NCI-H1417 (cell line): ENCODE results near the gene GJC2.

Experiments
- DNase-seq, 3 experiments: peaks; one replicate each; lab custom pipeline; 2025; lab: John Stamatoyannopoulos, UW

The GJC2 gene

DNA sequence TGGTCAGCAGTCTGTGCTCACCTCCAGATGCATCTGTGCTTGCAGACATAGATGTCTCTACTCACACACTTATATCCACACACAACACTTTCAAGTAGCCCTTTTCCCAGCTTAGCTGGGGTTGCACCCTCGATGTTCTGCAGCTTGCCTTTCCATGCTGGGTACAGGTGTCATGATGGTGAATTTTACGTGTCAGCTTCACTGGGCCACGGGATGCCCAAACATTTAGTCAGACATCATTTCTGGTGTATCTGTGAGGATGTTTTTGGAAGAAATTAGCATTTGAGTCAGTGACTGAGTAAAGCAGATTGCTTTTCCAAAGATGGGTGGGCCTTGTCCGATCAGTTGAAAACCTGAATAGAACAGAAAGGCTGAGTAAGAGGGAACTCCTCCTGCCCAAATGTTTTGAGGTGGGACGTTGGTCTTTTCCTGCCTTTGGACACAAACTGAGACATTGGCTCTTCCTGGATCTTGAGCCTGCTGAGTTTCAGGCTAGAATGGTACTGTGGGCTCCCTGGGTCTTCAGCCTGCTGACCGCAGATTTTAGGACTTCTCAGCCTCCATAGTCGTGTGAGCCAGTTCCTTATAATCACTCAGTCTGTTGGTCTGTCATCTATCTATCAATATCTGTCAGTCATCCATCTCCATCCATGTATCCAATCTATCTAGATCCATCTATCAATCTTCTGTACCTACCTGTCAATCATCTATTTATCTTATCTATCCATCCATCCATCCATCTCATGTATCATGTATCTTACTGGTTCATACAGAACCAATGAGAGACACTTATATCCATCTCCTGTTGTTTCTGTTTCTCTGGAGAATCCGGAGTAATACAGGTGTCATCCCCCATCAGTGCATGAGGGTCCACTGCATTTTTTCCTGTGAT, 45.4 kb downstream of the GJC2 start:
- DNase-seq = no peak

DNA sequence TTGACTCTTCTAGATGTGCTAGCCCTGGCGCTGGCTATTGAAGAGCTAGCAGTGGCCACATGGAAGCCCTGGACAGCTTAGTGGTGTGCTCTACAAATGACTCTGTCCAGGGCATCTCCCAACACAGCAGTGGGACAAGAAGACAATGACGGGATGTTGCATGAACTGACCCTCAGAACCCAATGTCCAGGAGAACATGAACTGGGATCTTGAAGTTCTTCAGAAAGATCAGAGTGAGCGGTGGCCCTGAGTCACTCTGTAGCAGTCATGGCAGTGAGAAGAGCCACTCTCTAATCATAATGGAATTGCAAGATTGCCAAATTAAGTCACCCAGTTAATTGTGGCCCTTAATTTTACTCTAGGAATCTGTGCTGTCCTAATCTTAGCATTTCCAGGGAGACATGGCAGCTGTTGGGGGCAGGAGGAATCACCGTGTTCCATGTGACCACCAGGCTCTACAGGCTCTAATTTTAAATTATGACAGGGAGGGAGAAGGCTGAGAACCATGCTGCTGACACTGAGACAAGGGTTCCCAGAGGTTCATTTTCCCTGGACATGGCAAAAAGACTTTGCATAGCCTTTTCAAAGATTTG, 47.9 kb downstream of the GJC2 start:
- no peak for DNase-seq

DNA sequence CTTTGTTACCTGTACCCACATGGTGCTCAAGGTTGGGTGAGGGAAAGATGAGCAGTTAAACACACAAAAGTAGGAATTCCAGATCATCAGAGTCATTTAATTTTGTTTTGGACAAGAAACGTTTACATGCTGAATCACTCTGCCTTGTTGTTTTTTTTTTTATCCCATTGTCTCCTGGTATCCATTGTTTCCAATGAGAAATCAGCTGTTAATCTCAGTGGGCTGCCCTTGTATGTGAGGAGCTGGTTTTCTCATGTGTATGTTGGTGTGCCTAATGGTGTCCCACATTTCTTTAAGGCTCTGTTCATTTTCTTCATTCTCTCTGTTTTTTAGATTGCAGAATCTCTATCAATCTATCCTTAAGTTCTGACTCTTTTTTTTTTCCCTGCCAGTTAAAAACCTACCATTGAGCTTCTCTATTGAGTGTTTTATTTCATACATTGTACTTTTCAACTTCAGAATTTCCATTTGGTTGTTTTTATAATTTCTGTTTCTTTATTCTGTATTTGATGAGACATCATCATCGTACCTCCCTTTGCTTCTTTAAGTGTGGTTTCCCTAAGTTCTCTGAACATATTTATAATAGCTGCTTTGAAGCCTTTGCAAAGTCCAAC, 49.4 kb downstream of the GJC2 start:
- no peak for DNase-seq

GRCh38 chr1:228204958-228205357, 55.2 kb downstream of the GJC2 start:
- DNase-seq = peak in 2 of 3 experiments; percentile 26 to 62

DNA sequence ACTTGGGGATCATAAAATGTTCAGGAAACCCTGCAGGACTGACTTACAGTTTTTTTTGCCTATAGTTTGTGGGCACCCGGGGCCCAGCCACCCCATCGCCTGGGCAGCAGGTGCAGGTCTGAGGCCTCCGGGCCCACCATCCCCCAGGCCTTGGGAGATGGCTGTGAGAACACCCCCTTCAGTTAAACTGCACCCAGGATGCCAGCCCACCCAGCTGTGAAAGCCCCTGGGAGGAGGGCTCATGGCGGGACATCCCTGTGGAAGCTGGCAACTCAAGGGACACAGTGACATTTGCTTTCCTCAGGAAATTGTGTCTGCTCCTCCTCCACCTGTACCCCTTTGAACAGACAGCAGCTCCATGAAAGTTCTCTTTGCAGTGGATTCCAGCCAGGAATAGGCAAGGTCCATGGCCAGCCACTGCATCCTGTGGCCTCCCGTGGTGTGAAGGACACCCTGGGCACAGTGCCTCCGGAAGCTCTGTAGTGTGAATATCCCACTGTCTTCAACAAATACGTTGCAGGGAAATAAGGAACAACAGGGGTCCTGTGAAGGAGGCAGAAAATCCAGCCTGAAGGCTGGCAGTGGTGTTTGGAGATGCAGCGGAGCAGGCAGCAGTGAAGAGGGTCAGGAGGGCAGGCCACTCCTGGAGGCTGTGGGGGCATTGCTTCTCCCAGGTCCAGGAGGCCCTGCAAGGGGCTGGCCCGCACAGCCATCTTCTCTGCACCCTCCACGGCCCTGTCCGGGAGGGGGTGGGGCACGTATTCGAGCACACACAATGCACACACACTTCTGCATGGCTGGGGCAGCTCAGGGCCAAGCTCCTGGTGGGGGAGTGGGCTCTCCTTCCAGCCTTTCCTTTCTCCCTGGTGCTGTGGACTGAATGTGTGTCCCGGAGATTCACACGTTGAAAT, 56.1 kb downstream of the GJC2 start:
- peak in 2 of 3 experiments; percentile 25 to 46 for DNase-seq

GRCh38 chr1:228206582-228207351, 57.0 kb downstream of the GJC2 start:
- no peak for DNase-seq

- DNase-seq = no peak
Observed at GRCh38 chr1:228207381-228207810, 57.7 kb downstream of the GJC2 start.

- no peak for DNase-seq
Observed at GRCh38 chr1:228207851-228208821, 58.4 kb downstream of the GJC2 start, which contains the start of gene OBSCN. OBSCN (plus strand) TSS chr1:228208044; CDS start chr1:228211784, 3,740 bp downstream.

GRCh38 chr1:228208831-228209551, 59.3 kb downstream of the GJC2 start:
- no peak for DNase-seq
